GM19328 (cell line): ENCODE results near the gene PCNT.

ENCODE experiments used
- ATAC-seq: cut with Tn5 transposase; IDR thresholded peaks from one replicate; pipeline ENCODE4 v1.9.1; 2021; ENCODE audit warnings: mild to moderate bottlenecking, moderate library complexity; ENCODE audit not compliant: unreplicated experiment

PCNT gene

GRCh38 chr21:46334351-46335140, 10.6 kb downstream of the PCNT start:
- ATAC-seq: no peak

- ATAC-seq: no peak
These were observed 12.6 kb downstream of the PCNT start for GRCh38 chr21:46336603-46337002.

GRCh38 chr21:46340998-46341397, 17.0 kb downstream of the PCNT start:
- ATAC-seq: no peak

- ATAC-seq: no peak
These were observed 20.4 kb downstream of the PCNT start for GRCh38 chr21:46344219-46344915.

- ATAC-seq: no peak
These were observed 21.9 kb downstream of the PCNT start for GRCh38 chr21:46345861-46346260.

- ATAC-seq: no peak
These were observed 22.6 kb downstream of the PCNT start for GRCh38 chr21:46346296-46347202.

- ATAC-seq: no peak
These were observed 23.2 kb downstream of the PCNT start for GRCh38 chr21:46347203-46347550.

- no peak for ATAC-seq
These were observed 23.9 kb downstream of the PCNT start for GRCh38 chr21:46347791-46348381.

GRCh38 chr21:46349134-46349760, 25.3 kb downstream of the PCNT start:
- ATAC-seq: no peak

- no peak for ATAC-seq
These were observed 26.6 kb downstream of the PCNT start for GRCh38 chr21:46350571-46350970.

GRCh38 chr21:46350981-46351380, 27.0 kb downstream of the PCNT start:
- ATAC-seq: no peak

- no peak for ATAC-seq
These were observed 27.7 kb downstream of the PCNT start for GRCh38 chr21:46351476-46352163.

- no peak for ATAC-seq
These were observed 28.2 kb downstream of the PCNT start for GRCh38 chr21:46352164-46352515.

GRCh38 chr21:46352913-46353312, 29.0 kb downstream of the PCNT start:
- ATAC-seq: no peak

- ATAC-seq: no peak
These were observed 30.1 kb downstream of the PCNT start for GRCh38 chr21:46354046-46354445.

GRCh38 chr21:46354518-46354917, 30.6 kb downstream of the PCNT start:
- ATAC-seq: no peak

GRCh38 chr21:46355161-46356004, 31.4 kb downstream of the PCNT start:
- no peak for ATAC-seq

- no peak for ATAC-seq
These were observed 32.0 kb downstream of the PCNT start for GRCh38 chr21:46356005-46356338.
